ENCODE results near the gene OR2S2.
"Not testable (repeated sequence)": the region's sequence is repeated elsewhere in the genome, so short reads cannot be mapped to it uniquely, and the experiment has no call there.

DNA sequence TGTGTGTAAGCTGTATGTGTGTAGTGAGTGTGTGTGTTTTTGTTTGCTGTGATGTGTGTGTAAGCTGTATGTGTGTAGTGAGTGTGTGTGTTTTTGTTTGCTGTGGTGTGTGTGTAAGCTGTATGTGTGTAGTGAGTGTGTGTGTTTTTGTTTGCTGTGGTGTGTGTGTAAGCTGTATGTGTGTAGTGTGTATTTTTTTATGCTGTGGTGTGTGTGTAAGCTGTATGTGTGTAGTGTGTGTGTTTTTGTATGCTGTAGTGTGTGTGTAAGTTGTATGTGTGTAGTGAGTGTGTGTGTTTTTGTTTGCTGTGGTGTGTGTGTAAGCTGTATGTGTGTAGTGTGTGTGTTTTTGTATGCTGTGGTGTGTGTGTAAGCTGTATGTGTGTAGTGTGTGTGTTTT is 44.5 kb downstream of the OR2S2 start:
- not testable (repeated sequence) for TF ChIP-seq CTCF (conservative IDR thresholded peaks at IDR 0.05; ENCODE audit: low read length); EZH2phosphoT487 (IDR thresholded peaks at IDR 0.05; ENCODE audit: borderline replicate concordance)
